Smooth muscle cell (in vitro differentiated cells): ENCODE measurements around the gene ZNF664. TPM values are rescaled to one million over a fixed set of nuclear protein-coding genes. Genes with fewer than 3 reads are reported as not detected.

Experiments used
- DNase-seq: peaks from one replicate; lab custom pipeline; 2025; ENCODE audit not compliant: unreplicated experiment; lab: John Stamatoyannopoulos, UW
- H2AFZ ChIP-seq: fragments of 200-600 bp; sonication (generic); 2 replicates; pipeline ENCODE4 v1.6.0; 2016; ENCODE audit warnings: antibody characterized with exemption, low read depth, mild to moderate bottlenecking
- H3F3A ChIP-seq: fragments of 200-600 bp; sonication (generic); 2 replicates; pipeline ENCODE4 v1.6.0; 2017; ENCODE audit warnings: antibody characterized with exemption, low read depth
- H3K27ac ChIP-seq: fragments of 200-600 bp; sonication (generic); 2 replicates; pipeline ENCODE4 v1.5.1; 2016; ENCODE audit warnings: low read depth, mild to moderate bottlenecking
- H3K27me3 ChIP-seq: fragments of 200-600 bp; sonication (generic); 2 replicates; pipeline ENCODE4 v1.6.1; 2016; ENCODE audit warnings: low read depth, mild to moderate bottlenecking
- H3K36me3 ChIP-seq: fragments of 200-600 bp; sonication (generic); 2 replicates; pipeline ENCODE4 v1.5.1; 2016; ENCODE audit warnings: low read depth
- H3K4me1 ChIP-seq: fragments of 200-600 bp; sonication (generic); 2 replicates; pipeline ENCODE4 v1.5.1; 2016; ENCODE audit warnings: low read depth
- H3K4me2 ChIP-seq: fragments of 200-600 bp; sonication (generic); 2 replicates; pipeline ENCODE4 v1.6.0; 2016; ENCODE audit warnings: mild to moderate bottlenecking
- H3K4me3 ChIP-seq: fragments of 200-600 bp; sonication (generic); 2 replicates; pipeline ENCODE4 v1.5.1; 2016; ENCODE audit warnings: mild to moderate bottlenecking
- H3K79me2 ChIP-seq: fragments of 200-600 bp; sonication (generic); 2 replicates; pipeline ENCODE4 v1.6.0; 2016; ENCODE audit warnings: low read depth, mild to moderate bottlenecking
- H3K9ac ChIP-seq: fragments of 200-600 bp; sonication (generic); 2 replicates; pipeline ENCODE4 v1.6.0; 2016; ENCODE audit warnings: low read depth
- H3K9me3 ChIP-seq: fragments of 200-600 bp; sonication (generic); replicated peaks from 2 replicates; pipeline ENCODE4 v1.5.1; 2016; ENCODE audit warnings: low read depth
- H4K20me1 ChIP-seq: fragments of 200-600 bp; sonication (generic); 2 replicates; pipeline ENCODE4 v1.6.0; 2016; ENCODE audit warnings: low read depth
- WGBS: methylation state at CpG from one replicate; pipeline ENCODE4 v1.1.7; 2016; ENCODE audit warnings: low lambda C conversion rate; 5-methylcytosine and 5-hydroxymethylcytosine counted together
- polyA plus RNA-seq: library from polyadenylated mRNA; unstranded; fragments of >200 nt; fragmentation: Nextera tagmentation; extraction: Ambion mirVana; gene quantifications from 2 replicates; pipeline ENCODE4 v1.2.1, GENCODE V29; 2016
- total RNA-seq: library from RNA; depleted of rRNA; stranded (reverse); fragments of >200 nt; gene quantifications from 2 replicates; pipeline ENCODE4 v1.2.3, GENCODE V29; 2014
- TF ChIP-seq, protein P1 (sequence below): fragments of 200-600 bp; sonication (generic); IDR thresholded peaks from 2 replicates; pipeline ENCODE4 v1.5.1; 2017; ENCODE audit warnings: borderline replicate concordance, mild to moderate bottlenecking, antibody characterized with exemption; ENCODE audit not compliant: insufficient read depth, poor library complexity, severe bottlenecking

The ZNF664 gene
- total and polyA plus RNA-seq, 2 experiments from 2014 or later = 6.4 to 47.7 TPM

- H2AFZ ChIP-seq = no peak overlapping the region
- H3K4me3 ChIP-seq = no peak overlapping the region
- no peak for DNase-seq
- TF ChIP-seq, protein P1, sequence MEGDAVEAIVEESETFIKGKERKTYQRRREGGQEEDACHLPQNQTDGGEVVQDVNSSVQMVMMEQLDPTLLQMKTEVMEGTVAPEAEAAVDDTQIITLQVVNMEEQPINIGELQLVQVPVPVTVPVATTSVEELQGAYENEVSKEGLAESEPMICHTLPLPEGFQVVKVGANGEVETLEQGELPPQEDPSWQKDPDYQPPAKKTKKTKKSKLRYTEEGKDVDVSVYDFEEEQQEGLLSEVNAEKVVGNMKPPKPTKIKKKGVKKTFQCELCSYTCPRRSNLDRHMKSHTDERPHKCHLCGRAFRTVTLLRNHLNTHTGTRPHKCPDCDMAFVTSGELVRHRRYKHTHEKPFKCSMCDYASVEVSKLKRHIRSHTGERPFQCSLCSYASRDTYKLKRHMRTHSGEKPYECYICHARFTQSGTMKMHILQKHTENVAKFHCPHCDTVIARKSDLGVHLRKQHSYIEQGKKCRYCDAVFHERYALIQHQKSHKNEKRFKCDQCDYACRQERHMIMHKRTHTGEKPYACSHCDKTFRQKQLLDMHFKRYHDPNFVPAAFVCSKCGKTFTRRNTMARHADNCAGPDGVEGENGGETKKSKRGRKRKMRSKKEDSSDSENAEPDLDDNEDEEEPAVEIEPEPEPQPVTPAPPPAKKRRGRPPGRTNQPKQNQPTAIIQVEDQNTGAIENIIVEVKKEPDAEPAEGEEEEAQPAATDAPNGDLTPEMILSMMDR = no peak
- H4K20me1 ChIP-seq = peaks cover 9% of the 10 kb centered on the region
- no peaks in the 10 kb centered on the region for H3K9me3 ChIP-seq
- H3K4me1 ChIP-seq = peaks cover 5% of the 10 kb centered on the region
- peak overlapping the region; percentile 67 for H3K27ac ChIP-seq
- H3K27me3 ChIP-seq = no peaks in the 10 kb centered on the region
- no peak overlapping the region for H3K9ac ChIP-seq
- peak overlapping the region; percentile 63 for H3K4me2 ChIP-seq
- 60% methylated on average over 16 of the region's 16 CpGs for WGBS
- H3K79me2 ChIP-seq = no peaks in the 10 kb centered on the region
- H3K36me3 ChIP-seq = peaks cover 9% of the 10 kb centered on the region
- H3F3A ChIP-seq = peaks cover 11% of the 10 kb centered on the region
Measured at GRCh38 chr12:123937707-123938591, 35.1 kb upstream of the ZNF664 start.

GRCh38 chr12:123938679-123939480 is 34.1 kb upstream of the ZNF664 start:
- Histone ChIP-seq H3F3A (peaks cover 13% of the 10 kb centered on the region), H3K79me2 (no peaks in the 10 kb centered on the region), H3K27me3 (no peaks in the 10 kb centered on the region), H3K9ac (no peak overlapping the region), H3K4me3 (no peak overlapping the region), H3K4me2 (peak overlapping the region; percentile 63), H2AFZ (no peak overlapping the region), H4K20me1 (peaks cover 17% of the 10 kb centered on the region), H3K9me3 (no peaks in the 10 kb centered on the region), H3K36me3 (peaks cover 9% of the 10 kb centered on the region), H3K27ac (peak overlapping the region; percentile 67), H3K4me1 (peaks cover 7% of the 10 kb centered on the region)
- WGBS = 88% methylated on average over 16 of the region's 16 CpGs
- TF ChIP-seq, protein P1 = peak; percentile 45
- no peak for DNase-seq

GRCh38 chr12:123939716-123940626 is 33.0 kb upstream of the ZNF664 start:
- peaks cover 9% of the 10 kb centered on the region for H3K36me3 ChIP-seq
- 93% methylated on average over 16 of the region's 16 CpGs for WGBS

More at GRCh38 chr12:123939716-123940626, 33.0 kb upstream of the ZNF664 start:
- Histone ChIP-seq H3K4me3 (no peak overlapping the region), H3K9me3 (no peaks in the 10 kb centered on the region), H3K4me2 (no peak overlapping the region), H3K27ac (no peak overlapping the region), H3K4me1 (peaks cover 7% of the 10 kb centered on the region), H2AFZ (no peak overlapping the region), H3F3A (peaks cover 13% of the 10 kb centered on the region), H3K27me3 (no peaks in the 10 kb centered on the region), H4K20me1 (peaks cover 19% of the 10 kb centered on the region), H3K9ac (no peak overlapping the region), H3K79me2 (no peaks in the 10 kb centered on the region)
- DNase-seq = no peak
- TF ChIP-seq, protein P1 = no peak
